K562 (cell line): ENCODE results near the gene CHN2.

ENCODE experiments used
- CBX8 ChIP-seq: fragments of 200-600 bp; sonication (generic); IDR thresholded peaks from 2 replicates; pipeline ENCODE4 v1.6.1; 2012; ENCODE audit warnings: borderline replicate concordance, mixed run types, low read depth, mild to moderate bottlenecking, moderate library complexity, mixed read lengths, low read length, control low read depth, inconsistent platforms; ENCODE audit not compliant: poor library complexity, severe bottlenecking; ENCODE audit errors: extremely low read depth
- HIVEP1 ChIP-seq: fragments of 250-450 bp; sonication (Bioruptor Pico); IDR thresholded peaks from 2 replicates; pipeline ENCODE4 v1.4.0; 2020; ENCODE audit warnings: mild to moderate bottlenecking
- RFX1 ChIP-seq: fragments of 450-650 bp; IDR thresholded peaks from 2 replicates; pipeline ENCODE4 v1.6.1; 2016; ENCODE audit warnings: mild to moderate bottlenecking, moderate library complexity
- TCF7L2 ChIP-seq: fragments of 150-350 bp; IDR thresholded peaks from 2 replicates; pipeline ENCODE4 v1.6.1; 2016; ENCODE audit warnings: low read depth, mild to moderate bottlenecking, low read length, moderate library complexity

- TF ChIP-seq TCF7L2 (no peak), RFX1 (no peak), HIVEP1 (CRISPR knock-in tag) (no peak), CBX8 (no peak)
Observed at GRCh38 chr7:29278337-29279069, 83.9 kb downstream of the CHN2 start.
